K562 (cell line): ENCODE results near the gene KRT77. TPM values are rescaled to one million over a fixed set of nuclear protein-coding genes. Genes with fewer than 3 reads are reported as not detected.

Experiments used
- ATAC-seq: fragments of 200-7000 bp; cut with Tn5 transposase; 3 replicates; pipeline ENCODE4 v1.9.1; 2020; ENCODE audit warnings: moderate library complexity
- BruUV-seq: library from RNA; stranded (reverse); fragments of 400-500 nt; replicated peaks from 2 replicates; lab custom pipeline; 2021; lab: Mats Ljungman, UMichigan
- CTCF ChIA-PET: fragments of 300-600 bp; formaldehyde crosslinking; extraction: SDS; loops from one replicate; lab custom pipeline; 2021; ENCODE audit warnings: low intra/inter-chr PET ratio; lab: Yijun Ruan, JAX
- POLR2A ChIA-PET: fragments of 300-600, 350-650 bp; sonication (Branson Sonifier 250); formaldehyde crosslinking; extraction: SDS; loops from one replicate; lab custom pipeline; 2021; ENCODE audit warnings: antibody characterized with exemption, inconsistent platforms; lab: Yijun Ruan, JAX
- DNase-seq, 4 experiments: peaks; one replicate each; pipeline versions ENCODE4 v3.0.0 to v3.0.0-alpha.2; 2011 to 2018; ENCODE audit warnings: low spot score in 3 of 4, mixed read lengths in 3 of 4; ENCODE audit errors: extremely low read depth in 1 of 4
- FAIRE-seq: peaks from 2 replicates; lab custom pipeline; 2011; peaks lifted over from hg19 to GRCh38; lab: Jason Lieb, UNC
- H2AFZ ChIP-seq: 2 replicates; pipeline ENCODE4 v1.6.0; 2011; ENCODE audit warnings: low read depth, low read length, control low read depth, inconsistent platforms
- H3K27ac ChIP-seq: fragments of 200-600 bp; 3 replicates; pipeline ENCODE4 v1.8.0; 2011; ENCODE audit warnings: low read depth, mild to moderate bottlenecking, control low read depth, inconsistent platforms, low read length, moderate library complexity, mixed read lengths; ENCODE audit errors: extremely low read depth
- H3K27me3 ChIP-seq, 2 experiments: fragments of 300-600 bp in 1 of 2; 2 replicates in 1 of 2; 3 replicates in 1 of 2; pipeline versions ENCODE4 v1.6.0 to v1.8.0; 2011; ENCODE audit warnings: inconsistent platforms in 2 of 2, low read length in 2 of 2, mild to moderate bottlenecking in 1 of 2, mixed read lengths in 1 of 2, moderate library complexity in 1 of 2; ENCODE audit not compliant: control insufficient read depth in 2 of 2, insufficient read depth in 2 of 2
- H3K36me3 ChIP-seq: fragments of 300-600 bp; 3 replicates; pipeline ENCODE4 v1.8.0; 2011; ENCODE audit warnings: mild to moderate bottlenecking, low read length, inconsistent platforms; ENCODE audit not compliant: control insufficient read depth, insufficient read depth
- H3K4me1 ChIP-seq, 2 experiments: fragments of 200-600 bp in 1 of 2; replicated peaks in 1 of 2; 2 replicates in 1 of 2; 3 replicates in 1 of 2; pipeline versions ENCODE4 v1.5.1 to v1.8.0; 2011; ENCODE audit warnings: inconsistent platforms in 2 of 2, low read length in 2 of 2, mild to moderate bottlenecking in 1 of 2, mixed read lengths in 1 of 2, moderate library complexity in 1 of 2; ENCODE audit not compliant: control insufficient read depth in 2 of 2, insufficient read depth in 2 of 2
- H3K4me2 ChIP-seq: 2 replicates; pipeline ENCODE4 v1.6.1; 2011; ENCODE audit warnings: low read length, control low read depth, inconsistent platforms, mixed read lengths; ENCODE audit not compliant: insufficient read depth
- H3K4me3 ChIP-seq: fragments of 200-600 bp; sonication (generic), shearing (Covaris generic); 2 replicates; pipeline ENCODE4 v1.5.1; 2016; ENCODE audit warnings: control low read depth, inconsistent platforms
- H3K79me2 ChIP-seq: fragments of 200-600 bp; 3 replicates; pipeline ENCODE4 v1.8.0; 2011; ENCODE audit warnings: low read length, inconsistent platforms; ENCODE audit not compliant: control insufficient read depth, insufficient read depth
- H3K9ac ChIP-seq, 2 experiments: 2 replicates each; pipeline versions ENCODE4 v1.6.0 to v1.6.1; 2011; ENCODE audit warnings: low read depth in 2 of 2, low read length in 2 of 2, control low read depth in 1 of 2, inconsistent platforms in 1 of 2, mild to moderate bottlenecking in 1 of 2, mixed read lengths in 1 of 2; ENCODE audit not compliant: insufficient read depth in 1 of 2
- H3K9me1 ChIP-seq: one replicate; pipeline ENCODE4 v1.6.0; 2011; ENCODE audit warnings: inconsistent platforms, mild to moderate bottlenecking, low read length, moderate library complexity; ENCODE audit not compliant: control insufficient read depth, insufficient read depth
- H3K9me3 ChIP-seq: replicated peaks from 2 replicates; pipeline ENCODE4 v1.5.1; 2011; ENCODE audit warnings: low read depth, low read length, inconsistent platforms; ENCODE audit not compliant: control insufficient read depth, insufficient read depth
- H4K20me1 ChIP-seq: replicated peaks from 2 replicates; pipeline ENCODE4 v1.6.1; 2011; ENCODE audit warnings: low read length, inconsistent platforms, mixed read lengths; ENCODE audit not compliant: control insufficient read depth, insufficient read depth
- CREB3 ChIP-seq: fragments of 450-650 bp; conservative IDR thresholded peaks from 2 replicates; pipeline ENCODE4 v1.6.1; 2016; ENCODE audit warnings: missing genetic modification characterization, low read depth, mild to moderate bottlenecking, missing compliant biosample characterization, moderate library complexity
- GABPB1 ChIP-seq: sonication (generic); formaldehyde crosslinking; IDR thresholded peaks from 2 replicates; pipeline ENCODE4 v1.8.0; 2022; ENCODE audit warnings: mild to moderate bottlenecking, missing genetic modification reagents
- HCFC1 ChIP-seq: IDR thresholded peaks from 2 replicates; pipeline ENCODE4 v1.6.1; 2012; ENCODE audit warnings: low read depth, low read length, improper control_type of control experiment
- KDM5B ChIP-seq: fragments of 200-600 bp; sonication (generic); IDR thresholded peaks from 2 replicates; pipeline ENCODE4 v1.6.1; 2012; ENCODE audit warnings: low read depth, mild to moderate bottlenecking, moderate library complexity, low read length, control low read depth, inconsistent platforms; ENCODE audit not compliant: insufficient replicate concordance
- L3MBTL2 ChIP-seq: fragments of 450-650 bp; IDR thresholded peaks from 2 replicates; pipeline ENCODE4 v1.6.1; 2016; ENCODE audit warnings: mild to moderate bottlenecking, moderate library complexity
- SAFB2 ChIP-seq: fragments of 200-400 bp; formaldehyde crosslinking; IDR thresholded peaks from 2 replicates; pipeline ENCODE4 v1.6.1; 2018; ENCODE audit warnings: borderline replicate concordance, low read length, low read depth, moderate library complexity; ENCODE audit not compliant: severe bottlenecking
- SMC3 ChIP-seq: conservative IDR thresholded peaks from 2 replicates; pipeline ENCODE4 v1.6.1; 2011; ENCODE audit warnings: low read depth, low read length, improper control_type of control experiment; ENCODE audit not compliant: insufficient read depth
- THRB ChIP-seq: fragments of 450-650 bp; formaldehyde crosslinking; conservative IDR thresholded peaks from 2 replicates; pipeline ENCODE4 v1.4.0; 2022; ENCODE audit warnings: mild to moderate bottlenecking, missing genetic modification characterization
- U2AF1 ChIP-seq: fragments of 200-400 bp; formaldehyde crosslinking; optimal IDR thresholded peaks from 2 replicates; pipeline ENCODE3; 2017; ENCODE audit warnings: mild to moderate bottlenecking, low read depth, low read length, moderate library complexity
- WHSC1 ChIP-seq: IDR thresholded peaks from one replicate; pipeline ENCODE4 v1.6.1; 2012; ENCODE audit warnings: low read length, control low read depth, inconsistent platforms
- ZBTB1 ChIP-seq: sonication (generic); formaldehyde crosslinking; IDR thresholded peaks from 2 replicates; pipeline ENCODE4 v1.8.1; 2023; ENCODE audit warnings: missing genetic modification reagents, low read depth, mild to moderate bottlenecking, borderline replicate concordance
- ZNF77 ChIP-seq: fragments of 250-450 bp; sonication (Bioruptor Pico); IDR thresholded peaks from 2 replicates; pipeline ENCODE4 v1.5.0; 2020
- WGBS: fragments of 100-300 bp; shearing (Covaris generic); methylation state at CpG from one replicate; pipeline ENCODE4 v1.1.6; 2016; ENCODE audit warnings: low coverage, mixed read lengths; ENCODE audit not compliant: insufficient coverage; ENCODE audit errors: missing lambda C conversion rate; 5-methylcytosine and 5-hydroxymethylcytosine counted together
- in situ Hi-C: fragments of 300-500 bp; cut with MboI; formaldehyde crosslinking; loops from 4 replicates; pipeline ENCODE4 v1.15.0; 2018; ENCODE audit warnings: inconsistent platforms, mixed read lengths
- intact Hi-C: fragments of 100-400 bp; cut with micrococcal nuclease; formaldehyde crosslinking; loops from 2 replicates; pipeline ENCODE4 v1.14.2; 2022
- polyA plus RNA-seq, 8 experiments: library from polyadenylated mRNA; depleted of rRNA in 4 of 8; stranded (reverse) in 5 of 8; unstranded in 3 of 8; fragments of >200 nt; fragmentation: Nextera tagmentation in 2 of 8; fragmentation: Illumina TruSeq in 1 of 8; extraction: Ambion mirVana in 2 of 8; extraction: Trizol in 1 of 8; gene quantifications; 2 replicates each; pipeline versions ENCODE4 v1.2.1 to v1.2.3, GENCODE V29; 2011 to 2014; ENCODE audit warnings: inconsistent platforms in 1 of 8, missing spikeins in 1 of 8
- total RNA-seq, 7 experiments: library from RNA; depleted of rRNA in 6 of 7; stranded (reverse); fragments of >200 nt in 6 of 7; fragmentation: Illumina TruSeq in 2 of 7; extraction: Trizol in 2 of 7; gene quantifications; 2 replicates each; pipeline versions ENCODE4 v1.2.1 to v1.2.3, GENCODE V29; 2011 to 2021; ENCODE audit warnings: low replicate concordance in 1 of 7

KRT77 gene
- total and polyA plus RNA-seq, 9 of the 15 experiments (the other 6 are each of a cell fraction or from before 2014, with no cell fraction given) = not detected

GRCh38 chr12:52674433-52674775 lies 28.9 kb downstream of the KRT77 start:
- intact Hi-C loops = no loop called here
- in situ Hi-C loops = no loop called here
- Histone ChIP-seq H3K4me3 (no peak overlapping the region), H3K4me1 (peaks cover 0 to 6% of the 10 kb centered on the region in 2 experiments; a peak in 1 of 5 replicates), H2AFZ (no peak overlapping the region), H3K36me3 (no peaks in the 10 kb centered on the region), H3K79me2 (no peaks in the 10 kb centered on the region), H3K9me3 (no peaks in the 10 kb centered on the region), H3K4me2 (no peak overlapping the region), H3K27me3 (peaks cover 6 to 13% of the 10 kb centered on the region in 2 experiments), H3K27ac (no peak overlapping the region), H4K20me1 (no peaks in the 10 kb centered on the region), H3K9me1 (no peaks in the 10 kb centered on the region), H3K9ac (no peak overlapping the region)
- DNase-seq (no peak), FAIRE-seq (no peak), ATAC-seq (no peak)
- TF ChIP-seq ZBTB1 (CRISPR knock-in tag) = no peak
- TF ChIP-seq SAFB2 = no peak
- no peak for TF ChIP-seq U2AF1
- TF ChIP-seq THRB (CRISPR knock-in tag) = no peak
- no peak for TF ChIP-seq ZNF77 (CRISPR knock-in tag)
- TF ChIP-seq WHSC1 = no peak
- TF ChIP-seq SMC3 = no peak
- no peak for TF ChIP-seq CREB3 (tag)
- no peak for TF ChIP-seq KDM5B
- no peak for TF ChIP-seq GABPB1 (CRISPR knock-in tag)
- TF ChIP-seq HCFC1 = no peak
- no peak for TF ChIP-seq L3MBTL2
- ChIA-PET CTCF (no interaction called here), POLR2A (interaction anchor here (0.5 to 1.1 kb wide), 5 partner anchors 12 to 1690 kb away, joined by 3 read pairs; partner anchors contain the start of gene KRT77)
- WGBS = 42% methylated on average over 4 of the region's 4 CpGs
- no TSS peak for BruUV-seq
